Lower lobe of right lung (tissue), 2 donors: ENCODE results near the gene SPON1. TPM values are rescaled to one million over a fixed set of nuclear protein-coding genes. Genes with fewer than 3 reads are reported as not detected.

Experiments
- ATAC-seq, 2 donors: fragments of 200-7000 bp; cut with Tn5 transposase; one replicate each; pipeline ENCODE4 v1.9.1; 2020 to 2022; ENCODE audit warnings: mild to moderate bottlenecking in 2 of 2, moderate library complexity in 2 of 2
- DNase-seq: peaks from one replicate; pipeline ENCODE4 v3.0.0-alpha.2; 2020
- H3K27ac ChIP-seq: fragments of 200-600 bp; one replicate; pipeline ENCODE4 v1.8.0; 2022
- H3K27me3 ChIP-seq: fragments of 200-600 bp; one replicate; pipeline ENCODE4 v1.8.0; 2022; ENCODE audit warnings: low read depth
- H3K36me3 ChIP-seq: fragments of 200-600 bp; one replicate; pipeline ENCODE4 v1.8.0; 2022; ENCODE audit warnings: mild to moderate bottlenecking
- H3K4me1 ChIP-seq: fragments of 200-600 bp; one replicate; pipeline ENCODE4 v1.8.0; 2022
- H3K4me3 ChIP-seq: fragments of 200-600 bp; one replicate; pipeline ENCODE4 v1.8.0; 2022; ENCODE audit warnings: mild to moderate bottlenecking
- H3K9me3 ChIP-seq: fragments of 200-600 bp; one replicate; pipeline ENCODE4 v1.8.0; 2022
- CTCF ChIP-seq: fragments of 200-600 bp; IDR thresholded peaks from one replicate; pipeline ENCODE4 v1.8.0; 2022; ENCODE audit warnings: antibody characterized with exemption, mild to moderate bottlenecking
- intact Hi-C: fragments of 100-400 bp; cut with DNase I; formaldehyde crosslinking; loops from one replicate; pipeline ENCODE4 v1.11.0; 2022
- total RNA-seq: library from RNA; stranded (reverse); fragmentation: NEBNext Ultra II Directional; extraction: Animal tissue kit (Norgen Biotek cat#: 25700); gene quantifications from one replicate; pipeline ENCODE4 v1.2.1, GENCODE V29; 2021
- donor health status: DM: no; HTN: yes; CAD: no; lungs with severe emphysema.

The SPON1 gene
- total RNA-seq, 1 donor from 2014 or later, result 40.1 TPM

DNA sequence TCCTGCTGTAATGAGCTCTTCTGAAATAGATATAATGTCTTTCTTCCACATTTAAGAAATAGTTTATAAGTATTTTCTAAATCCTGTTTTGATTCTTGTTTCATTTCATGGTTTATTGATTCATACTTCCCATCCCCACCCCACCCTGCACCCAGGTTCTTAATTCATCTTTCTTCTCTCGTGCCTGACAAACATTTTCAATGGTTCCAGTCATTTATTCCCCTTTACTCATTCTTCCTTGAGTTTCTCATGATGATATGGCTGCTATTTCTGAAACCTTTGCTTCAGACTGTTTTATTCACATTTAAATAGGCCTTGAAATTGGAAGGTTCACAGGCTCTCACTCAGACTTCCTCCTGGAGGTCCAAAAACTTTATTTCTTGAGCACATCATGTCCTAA is 142.9 kb downstream of the SPON1 start:
- TF ChIP-seq CTCF, result no peak
- ATAC-seq, result no peak
- H3K4me1 ChIP-seq, result no peaks in the 10 kb centered on the region
- no peak overlapping the region for H3K4me3 ChIP-seq
- intact Hi-C loops, result no loop called here
- H3K27ac ChIP-seq, result no peak overlapping the region
- H3K27me3 ChIP-seq, result no peaks in the 10 kb centered on the region
- no peaks in the 10 kb centered on the region for H3K36me3 ChIP-seq
- no peak for DNase-seq
- no peaks in the 10 kb centered on the region for H3K9me3 ChIP-seq

DNA sequence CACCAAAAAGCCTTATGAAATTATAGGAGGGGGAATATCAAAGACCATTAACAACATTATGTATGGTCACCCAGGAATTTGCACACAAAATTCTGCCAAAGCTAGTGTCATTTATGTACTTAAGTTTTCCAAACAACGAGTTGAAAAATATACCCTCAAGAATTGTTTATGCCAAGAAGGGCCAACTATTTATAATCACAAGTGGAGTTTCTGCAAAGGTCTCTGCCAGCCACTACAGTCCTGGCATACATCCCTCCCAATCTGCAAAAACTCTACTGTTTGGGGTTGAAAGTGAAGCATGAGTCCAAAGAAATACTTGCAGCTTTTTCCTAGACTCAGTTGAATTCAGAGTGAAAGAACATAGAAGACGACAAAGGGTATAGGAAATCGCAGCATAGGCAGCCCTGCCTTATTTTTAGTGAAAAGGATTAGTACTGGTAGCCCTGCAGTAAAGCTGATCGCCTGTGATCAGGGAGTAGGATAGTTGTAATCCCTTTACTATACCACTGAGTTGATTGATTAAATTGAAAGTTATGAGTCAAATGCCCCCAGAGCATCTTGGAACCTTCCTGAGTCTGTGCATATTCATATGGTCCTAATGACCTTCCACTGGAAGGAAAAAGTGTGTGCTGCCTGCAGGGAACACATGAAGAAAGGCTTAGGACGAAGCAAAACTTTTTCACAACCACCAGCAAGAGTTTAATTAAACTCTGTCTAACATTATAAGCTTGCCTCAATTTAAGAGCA is 144.0 kb downstream of the SPON1 start:
- Histone ChIP-seq H3K9me3 (no peaks in the 10 kb centered on the region), H3K27ac (no peak overlapping the region), H3K36me3 (no peaks in the 10 kb centered on the region), H3K4me3 (no peak overlapping the region), H3K4me1 (no peaks in the 10 kb centered on the region), H3K27me3 (no peaks in the 10 kb centered on the region)
- ATAC-seq (no peak), DNase-seq (no peak)
- TF ChIP-seq CTCF, result no peak
- intact Hi-C loops, result no loop called here

DNA sequence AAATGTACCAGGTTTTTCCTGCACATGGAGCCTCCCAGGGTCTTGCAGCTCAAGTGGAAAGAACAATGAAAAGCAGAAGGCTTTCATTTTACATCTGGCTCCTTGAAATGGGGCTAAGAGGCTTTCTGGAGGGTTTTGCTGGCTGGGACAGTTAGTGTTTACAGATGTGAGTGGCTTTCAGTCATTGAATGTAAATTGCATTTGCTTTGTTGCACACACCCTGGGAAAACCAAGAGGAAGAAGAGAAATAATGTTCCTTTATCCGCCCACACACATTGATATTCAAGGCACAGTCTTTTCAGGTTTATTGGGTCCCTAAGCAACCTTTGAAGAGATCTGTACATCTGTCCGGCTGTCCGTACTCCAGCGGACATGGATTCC is 144.5 kb downstream of the SPON1 start:
- intact Hi-C loops, result no loop called here
- ATAC-seq, result no peak
- no peak for TF ChIP-seq CTCF
- Histone ChIP-seq H3K36me3 (no peaks in the 10 kb centered on the region), H3K4me1 (no peaks in the 10 kb centered on the region), H3K27ac (no peak overlapping the region), H3K9me3 (no peaks in the 10 kb centered on the region), H3K4me3 (no peak overlapping the region), H3K27me3 (no peaks in the 10 kb centered on the region)
- DNase-seq, result no peak

GRCh38 chr11:14109742-14110141 is 147.2 kb downstream of the SPON1 start:
- H3K9me3 ChIP-seq, result no peaks in the 10 kb centered on the region
- ATAC-seq (no peak), DNase-seq (no peak)
- H3K4me3 ChIP-seq, result no peak overlapping the region
- no peaks in the 10 kb centered on the region for H3K27me3 ChIP-seq
- H3K27ac ChIP-seq, result no peak overlapping the region
- no peaks in the 10 kb centered on the region for H3K4me1 ChIP-seq
- H3K36me3 ChIP-seq, result no peaks in the 10 kb centered on the region
- intact Hi-C loops, result no loop called here
- TF ChIP-seq CTCF, result no peak

- Histone ChIP-seq H3K4me1 (no peaks in the 10 kb centered on the region), H3K27ac (no peak overlapping the region), H3K36me3 (no peaks in the 10 kb centered on the region), H3K9me3 (no peaks in the 10 kb centered on the region), H3K4me3 (no peak overlapping the region), H3K27me3 (no peaks in the 10 kb centered on the region)
- TF ChIP-seq CTCF, result no peak
- no peak for DNase-seq
- intact Hi-C loops, result no loop called here
- ATAC-seq, result no peak
These were observed 148.1 kb downstream of the SPON1 start for GRCh38 chr11:14110629-14111028.
